GM19467 (cell line): ENCODE results near the gene LAPTM5.

Experiments
- ATAC-seq: cut with Tn5 transposase; IDR thresholded peaks from one replicate; pipeline ENCODE4 v1.9.1; 2021; ENCODE audit warnings: mild to moderate bottlenecking, moderate library complexity; ENCODE audit not compliant: unreplicated experiment

LAPTM5 gene

GRCh38 chr1:30758121-30758688, 631 bp upstream of the LAPTM5 start:
- no peak for ATAC-seq

- ATAC-seq = no peak
Measured at GRCh38 chr1:30756545-30757351, 826 bp downstream of the LAPTM5 start.

- ATAC-seq = no peak
Measured at GRCh38 chr1:30756206-30756544, 1.4 kb downstream of the LAPTM5 start.

GRCh38 chr1:30755746-30756145, 1.8 kb downstream of the LAPTM5 start:
- ATAC-seq = no peak

GRCh38 chr1:30755334-30755733, 2.2 kb downstream of the LAPTM5 start:
- ATAC-seq = no peak

GRCh38 chr1:30754684-30755171, 2.8 kb downstream of the LAPTM5 start:
- peak; percentile 43 for ATAC-seq

GRCh38 chr1:30753660-30754123, 3.9 kb downstream of the LAPTM5 start:
- ATAC-seq = no peak

GRCh38 chr1:30753118-30753517, 4.5 kb downstream of the LAPTM5 start:
- ATAC-seq = no peak

GRCh38 chr1:30752651-30752908, 5.0 kb downstream of the LAPTM5 start:
- ATAC-seq = no peak

GRCh38 chr1:30751830-30752650, 5.5 kb downstream of the LAPTM5 start:
- no peak for ATAC-seq

GRCh38 chr1:30750731-30751291, 6.8 kb downstream of the LAPTM5 start:
- no peak for ATAC-seq

- no peak for ATAC-seq
Measured at GRCh38 chr1:30749691-30750583, 7.6 kb downstream of the LAPTM5 start.

GRCh38 chr1:30748699-30749401, 8.7 kb downstream of the LAPTM5 start:
- no peak for ATAC-seq

- no peak for ATAC-seq
Measured at GRCh38 chr1:30748098-30748698, 9.4 kb downstream of the LAPTM5 start.

- no peak for ATAC-seq
Measured at GRCh38 chr1:30747033-30748008, 10.3 kb downstream of the LAPTM5 start.

- no peak for ATAC-seq
Measured at GRCh38 chr1:30746212-30747032, 11.2 kb downstream of the LAPTM5 start.

- no peak for ATAC-seq
Measured at GRCh38 chr1:30745834-30746208, 11.8 kb downstream of the LAPTM5 start.
